NCI-H1105 treated with DMSO at 0.1 percent for 48 hours (cell line): ENCODE measurements around the gene PIN4.
"Not testable (repeated sequence)": the region's sequence is repeated elsewhere in the genome, so short reads cannot be mapped to it uniquely, and the experiment has no call there.

ENCODE experiments used
- DNase-seq: peaks from one replicate; lab custom pipeline; 2025; lab: John Stamatoyannopoulos, UW

PIN4 gene

DNA sequence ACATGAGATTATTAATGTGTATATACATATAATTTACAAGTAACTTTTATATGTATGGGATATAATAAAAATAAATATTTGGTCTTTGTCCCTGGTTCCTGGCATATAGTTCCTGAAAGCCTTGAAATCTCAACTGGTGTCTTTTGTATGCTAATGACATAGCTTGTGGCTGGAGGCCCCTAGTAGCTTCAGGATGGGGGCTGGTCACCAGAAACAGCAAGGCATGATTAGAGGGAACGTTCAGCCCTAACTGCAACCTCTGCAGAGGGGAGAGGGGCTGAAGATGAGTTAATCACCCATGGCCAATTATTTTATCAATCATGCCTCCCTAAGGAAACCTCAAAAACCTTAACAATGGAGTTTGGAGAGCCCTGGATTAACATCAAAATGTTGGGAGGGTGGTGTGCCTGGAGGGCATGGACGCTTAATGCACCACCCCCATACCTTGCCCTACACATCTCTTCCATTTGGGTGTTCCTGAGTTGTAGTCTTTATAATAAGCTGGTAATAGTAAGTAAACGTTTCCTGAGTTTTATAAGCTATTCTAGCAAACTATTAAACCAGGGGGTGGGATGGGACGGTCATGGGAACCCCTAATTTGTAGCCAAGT lies 21.3 kb downstream of the PIN4 start:
- no peak for DNase-seq

DNA sequence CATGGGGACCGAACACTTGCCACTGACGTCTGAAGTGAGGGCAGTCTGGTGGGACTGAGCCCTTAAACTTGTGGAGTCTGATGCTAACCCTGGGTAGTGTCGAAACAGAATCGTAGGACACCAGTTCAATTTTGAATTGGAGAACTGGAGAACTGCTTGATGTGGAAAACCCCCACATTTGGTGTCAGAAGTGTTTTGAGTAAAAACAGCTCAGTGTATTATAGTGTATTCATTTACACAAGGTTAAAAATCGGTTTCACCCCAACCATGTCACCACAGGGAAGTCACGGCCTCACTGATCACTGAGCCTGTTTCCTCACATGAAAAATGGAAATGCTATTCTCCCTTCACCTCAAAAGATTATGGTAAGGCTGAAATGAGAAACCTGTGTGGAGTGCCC lies 21.9 kb downstream of the PIN4 start:
- no peak for DNase-seq

DNA sequence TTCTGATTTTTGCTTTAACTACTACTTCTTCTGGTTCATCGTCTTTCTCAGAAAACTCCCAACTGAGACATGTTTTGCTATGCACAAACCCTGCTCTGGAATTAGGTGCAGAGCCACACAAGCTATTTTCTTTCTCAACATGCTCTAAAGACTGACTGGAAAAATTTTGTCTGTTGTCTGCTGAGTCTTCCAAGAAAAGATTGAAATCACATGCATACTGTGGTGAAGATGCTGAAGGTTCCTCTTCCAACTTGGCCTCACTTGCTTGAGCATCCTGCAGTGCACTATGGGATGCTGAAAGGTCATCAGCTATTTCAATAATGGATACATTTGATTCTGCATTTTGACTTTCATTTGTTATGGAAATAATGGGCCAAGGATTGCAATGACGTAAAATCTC lies 24.1 kb downstream of the PIN4 start:
- DNase-seq, result no peak

DNA sequence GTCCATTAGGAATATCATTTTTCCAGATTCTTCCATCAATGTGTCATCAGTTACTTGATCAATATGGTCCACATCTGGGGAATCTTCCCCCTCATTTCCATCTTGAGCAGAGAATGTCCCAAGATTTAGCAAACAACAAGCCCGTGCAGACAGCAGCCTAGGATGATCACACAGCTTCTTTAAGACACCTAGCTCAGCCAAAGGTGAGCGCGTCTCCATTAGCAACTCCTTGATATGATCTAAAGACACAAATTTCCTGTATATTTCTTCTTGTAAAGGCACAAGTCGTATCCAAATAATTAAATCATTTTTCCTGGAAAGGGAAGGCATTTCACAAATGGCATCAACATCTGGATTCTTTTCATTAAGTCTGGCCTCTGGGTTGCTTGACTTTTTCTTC lies 25.8 kb downstream of the PIN4 start:
- no peak for DNase-seq

DNA sequence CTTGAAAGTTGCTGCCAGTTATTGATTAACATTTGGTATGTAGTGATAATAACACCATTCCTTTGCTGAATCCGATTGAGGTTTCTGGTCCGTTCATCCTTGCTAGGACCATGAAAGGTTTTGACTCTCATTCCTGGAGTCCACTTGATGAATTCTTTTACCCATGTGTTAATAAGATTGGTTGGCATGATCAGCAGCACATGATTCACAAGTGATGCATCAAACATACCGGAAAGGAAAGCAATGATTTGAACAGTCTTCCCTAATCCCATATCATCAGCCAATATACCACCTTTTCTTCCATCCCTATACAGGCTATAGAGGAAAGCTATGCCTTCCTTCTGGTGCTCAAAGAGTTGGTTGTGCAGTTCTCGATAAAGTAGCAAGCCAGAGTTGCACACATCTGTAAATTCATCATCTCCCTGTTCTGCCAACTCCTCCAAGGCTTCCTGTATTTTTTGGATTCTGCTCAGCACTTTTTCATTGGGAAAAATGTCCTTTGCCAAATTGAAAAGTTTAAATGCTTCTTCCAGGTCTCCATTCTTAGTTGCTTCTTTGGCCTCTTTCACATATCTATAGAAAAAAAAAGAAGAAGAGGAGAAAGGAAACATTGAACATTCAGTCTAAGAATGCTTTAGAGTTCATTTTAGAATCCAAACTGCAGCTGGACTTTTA lies 26.7 kb downstream of the PIN4 start:
- DNase-seq, result no peak

DNA sequence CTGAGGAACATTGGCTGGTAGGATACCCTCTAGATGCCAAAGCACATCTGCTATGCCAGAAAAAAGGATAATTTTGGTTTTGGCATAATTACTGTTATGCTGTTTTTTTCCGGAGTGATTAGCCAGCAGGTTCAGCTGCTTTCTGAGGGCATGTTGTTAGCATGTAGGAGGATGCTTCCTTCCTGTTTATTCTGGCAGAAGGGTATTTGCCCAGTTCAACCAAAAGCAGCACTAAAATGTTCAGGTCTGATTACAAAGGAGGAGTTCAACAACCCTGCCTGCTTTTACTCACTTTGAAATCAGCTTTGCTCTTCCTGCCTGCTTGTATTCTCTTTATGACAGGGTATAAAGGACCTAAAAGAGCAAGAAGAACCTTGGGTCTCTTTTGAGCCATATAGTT lies 35.4 kb downstream of the PIN4 start:
- DNase-seq, result no peak

DNA sequence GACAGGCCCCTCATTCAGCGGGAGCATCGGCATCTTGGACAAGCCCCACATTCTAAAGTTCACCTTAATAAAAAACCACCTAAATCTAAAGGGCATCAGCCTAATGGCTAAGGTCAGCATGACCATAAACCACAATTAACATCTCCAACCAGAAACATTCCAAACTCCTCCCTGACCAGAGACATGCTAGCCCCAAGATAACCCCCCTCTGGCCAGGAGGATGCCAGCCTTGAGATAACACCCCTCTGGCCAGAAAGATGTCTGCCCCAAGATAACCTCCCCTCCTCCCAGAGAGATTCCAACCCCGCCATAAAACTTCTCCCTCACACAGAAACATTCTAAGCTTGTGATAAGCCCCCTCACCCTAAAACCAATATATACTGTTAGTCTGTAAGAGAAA lies 38.8 kb downstream of the PIN4 start:
- not testable (repeated sequence) for DNase-seq

DNA sequence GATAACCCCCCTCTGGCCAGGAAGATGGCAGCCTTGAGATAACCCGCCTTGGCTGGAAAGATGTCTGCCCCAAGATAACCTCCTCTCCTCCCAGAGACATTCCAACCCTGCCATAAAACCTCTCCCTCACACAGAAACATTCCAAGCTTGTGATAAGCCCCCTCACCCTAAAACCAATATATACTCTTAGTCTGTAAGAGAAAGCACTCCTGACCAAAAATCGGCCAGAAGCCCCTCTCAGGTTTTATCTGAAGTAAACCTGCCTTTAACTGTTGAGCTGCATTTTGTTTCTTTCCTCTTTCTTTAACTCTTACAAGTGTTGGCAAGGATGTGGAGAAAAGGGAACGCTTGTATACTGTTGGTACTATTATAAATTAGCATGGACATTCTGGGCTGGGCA lies 48.7 kb downstream of the PIN4 start:
- DNase-seq, result no peak

DNA sequence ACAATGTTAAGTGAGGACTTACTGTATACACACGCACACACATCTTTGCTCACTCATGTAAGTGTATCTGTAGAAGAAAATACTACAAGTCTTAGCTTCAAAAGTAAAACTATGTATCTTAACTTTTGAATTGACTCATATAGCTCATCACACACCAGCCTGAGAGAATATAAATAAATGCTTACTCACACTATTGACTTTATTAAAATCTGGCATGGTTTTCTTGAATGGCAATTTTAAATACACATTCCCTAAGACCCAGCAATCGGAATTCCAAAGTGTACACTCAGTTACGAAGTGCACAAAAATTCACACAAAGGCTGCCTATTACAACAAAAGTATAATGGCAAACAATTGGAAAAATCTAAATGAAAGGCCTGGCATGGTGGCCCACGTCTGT lies 55.3 kb downstream of the PIN4 start:
- DNase-seq, result no peak

DNA sequence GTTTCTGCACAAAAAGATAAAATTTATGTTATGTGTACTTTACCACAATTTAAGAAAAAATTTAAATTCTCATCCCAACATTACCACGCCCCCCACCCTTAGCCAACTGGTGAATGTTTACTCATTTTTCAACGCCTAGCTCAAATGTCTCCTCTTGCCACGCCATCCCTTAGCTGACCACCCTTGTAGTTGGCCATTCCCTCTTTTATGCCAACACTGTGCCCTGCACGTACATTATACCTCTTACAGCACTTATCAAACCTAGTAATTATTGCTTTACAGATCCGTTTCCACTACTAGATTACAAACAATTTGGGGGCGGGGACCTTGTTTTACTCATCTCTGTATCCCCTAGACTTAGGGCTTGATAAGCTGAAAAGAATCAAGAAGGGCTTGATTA lies 56.6 kb downstream of the PIN4 start:
- DNase-seq, result peak; percentile 6

DNA sequence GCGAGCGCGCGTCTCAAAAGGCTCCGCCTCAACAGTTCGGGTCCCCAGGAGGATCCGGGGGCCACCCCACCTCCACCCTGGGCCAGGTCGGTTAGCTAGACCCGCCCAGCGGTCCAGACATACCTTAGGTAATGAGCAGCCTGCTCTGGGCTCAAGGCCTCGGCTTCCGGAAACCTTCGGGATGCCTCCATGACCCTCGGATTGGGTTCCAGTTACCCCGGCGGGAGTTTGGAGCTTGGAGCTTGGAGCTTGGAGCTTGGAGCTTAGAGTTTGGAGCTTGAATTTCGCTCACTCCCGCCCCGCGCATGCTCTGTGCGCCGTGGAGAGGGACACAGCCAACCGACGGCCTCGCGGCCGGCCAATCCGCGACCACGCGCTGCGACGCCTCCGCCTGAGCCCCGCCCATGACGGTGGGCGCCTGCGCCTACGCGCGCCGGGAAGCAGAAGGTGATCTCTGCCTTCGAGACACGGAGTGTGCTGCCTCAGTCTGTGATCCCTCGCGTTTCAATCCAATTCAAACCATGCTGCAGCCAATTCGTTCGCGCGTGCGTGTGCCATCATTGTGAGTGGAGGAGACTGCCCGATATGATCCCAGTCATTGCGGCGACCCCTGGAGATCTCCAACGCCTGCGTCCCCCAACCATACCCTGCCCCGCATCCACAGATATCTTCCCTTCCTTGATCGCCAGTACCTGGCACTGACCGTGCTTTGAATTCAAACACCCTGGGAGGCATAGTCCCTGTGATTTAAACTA lies 57.3 kb downstream of the PIN4 start, which contains the start of gene ERCC6L:
TSS of gene ERCC6L (minus strand) at position 307 of the 755 bp plus-strand sequence. CDS start at position 191, 116 bp downstream.
- peak; percentile 73 for DNase-seq

DNA sequence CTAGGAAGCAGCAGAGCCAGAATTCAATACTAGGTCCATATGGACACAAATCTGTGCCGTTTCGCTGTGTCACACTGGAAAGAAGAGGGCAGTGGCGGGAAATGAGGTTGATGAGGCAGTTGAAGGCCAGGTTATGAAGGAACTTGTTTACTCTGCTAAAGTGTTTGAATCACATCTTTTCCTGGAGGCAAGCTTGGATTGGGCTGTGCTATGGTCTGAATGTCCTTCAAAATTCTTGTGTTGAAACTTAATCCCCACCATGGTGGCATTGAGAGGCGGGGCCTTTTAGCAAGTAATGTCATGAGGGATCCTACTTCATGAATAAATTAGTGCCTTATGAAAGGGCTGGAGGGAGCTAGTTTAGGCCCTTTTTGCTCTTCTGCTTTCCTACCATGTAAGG lies 59.4 kb downstream of the PIN4 start:
- DNase-seq, result no peak

DNA sequence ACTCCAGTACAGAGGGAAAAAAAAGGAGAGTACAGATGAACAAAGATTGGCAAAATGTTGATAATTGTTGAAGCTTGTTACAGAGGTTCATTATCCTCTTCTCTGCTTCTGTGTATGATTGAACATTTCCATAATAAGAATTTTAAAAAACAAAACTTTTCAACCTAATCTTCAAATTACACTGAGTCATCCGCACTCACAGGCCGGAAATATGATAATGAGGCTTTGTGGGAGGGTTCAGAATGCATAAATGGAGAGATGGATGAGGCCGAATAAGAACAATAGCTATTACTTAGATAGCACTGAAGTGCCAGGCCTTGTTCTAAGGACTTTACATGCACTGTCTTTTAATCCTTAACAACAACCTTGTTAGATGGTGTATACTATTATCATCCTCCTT lies 61.9 kb downstream of the PIN4 start:
- no peak for DNase-seq

DNA sequence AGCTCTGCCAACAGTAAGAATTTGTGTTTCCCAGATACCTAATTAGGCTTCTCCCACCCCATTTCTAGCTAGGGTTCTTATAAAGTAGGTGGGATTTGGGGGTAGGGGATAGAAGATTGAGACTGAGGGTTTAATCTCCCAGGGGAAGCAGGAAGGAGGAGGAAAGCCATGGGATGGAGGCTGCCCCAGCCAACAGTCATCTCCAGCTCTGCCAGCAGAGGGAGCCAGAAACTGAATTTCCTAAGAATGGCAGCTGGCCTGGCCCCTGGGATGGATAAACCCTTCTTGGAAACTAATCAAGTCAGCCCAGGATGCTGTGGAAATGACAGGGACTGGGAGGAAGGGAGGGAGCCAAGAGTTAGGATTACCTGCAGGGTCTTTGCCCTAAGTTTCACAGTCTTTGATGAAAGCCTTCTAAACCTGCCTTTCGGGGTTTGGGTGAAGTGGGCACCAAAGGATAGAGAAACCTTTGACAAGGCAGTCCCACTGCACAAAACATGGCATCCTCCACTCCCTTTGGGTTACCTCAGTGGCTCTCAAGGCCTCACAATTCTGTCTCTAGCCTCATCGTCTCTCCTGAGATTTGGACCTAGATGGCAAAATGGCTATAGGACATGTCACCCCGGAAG lies 64.0 kb downstream of the PIN4 start:
- DNase-seq, result peak; percentile 39

DNA sequence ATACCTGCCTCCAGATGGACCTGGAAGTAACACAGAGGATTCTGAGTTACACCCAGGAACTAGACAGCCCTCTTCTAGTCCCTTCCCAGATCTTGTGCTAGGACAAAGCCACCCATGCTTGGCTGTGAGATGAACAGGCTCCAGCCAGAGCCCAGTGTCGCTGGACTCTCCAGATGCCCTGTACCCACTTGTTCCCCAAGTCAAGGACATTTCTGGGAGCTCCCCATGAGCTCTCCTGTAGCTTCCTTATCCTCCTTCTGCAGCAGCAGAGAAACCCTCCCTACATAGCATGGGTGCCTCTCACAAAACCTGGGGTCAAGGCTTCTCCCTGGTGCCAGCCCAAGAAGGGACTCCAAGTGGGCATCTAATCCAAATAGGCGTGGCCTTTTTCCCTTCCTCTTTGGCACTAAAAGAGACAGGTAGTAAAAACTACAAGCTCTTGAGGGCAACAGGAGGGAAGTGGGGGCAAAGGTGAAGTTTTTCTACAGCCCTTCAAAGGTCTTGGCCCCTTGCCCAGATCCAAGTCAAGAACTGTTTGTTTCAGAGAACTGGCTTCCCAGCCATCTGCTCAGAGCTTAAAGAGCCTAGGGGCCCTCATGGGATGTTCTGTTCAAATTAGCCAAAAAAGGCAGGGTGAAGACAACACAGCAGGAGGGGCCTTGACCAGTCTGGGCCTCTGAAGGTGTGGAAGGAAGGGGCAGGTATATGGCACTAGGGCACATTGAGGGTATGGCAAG lies 65.8 kb downstream of the PIN4 start:
- DNase-seq, result peak; percentile 66
